Measurements from ENCODE around the gene DPYSL5. TPM values are rescaled to one million over a fixed set of nuclear protein-coding genes. Genes with fewer than 3 reads are reported as not detected.

Gene DPYSL5
- total and polyA plus RNA-seq, 2 of the 8 experiments (the other 6 are each of a cell fraction or from before 2014, with no cell fraction given): 11.9 to 16.4 TPM

DNA sequence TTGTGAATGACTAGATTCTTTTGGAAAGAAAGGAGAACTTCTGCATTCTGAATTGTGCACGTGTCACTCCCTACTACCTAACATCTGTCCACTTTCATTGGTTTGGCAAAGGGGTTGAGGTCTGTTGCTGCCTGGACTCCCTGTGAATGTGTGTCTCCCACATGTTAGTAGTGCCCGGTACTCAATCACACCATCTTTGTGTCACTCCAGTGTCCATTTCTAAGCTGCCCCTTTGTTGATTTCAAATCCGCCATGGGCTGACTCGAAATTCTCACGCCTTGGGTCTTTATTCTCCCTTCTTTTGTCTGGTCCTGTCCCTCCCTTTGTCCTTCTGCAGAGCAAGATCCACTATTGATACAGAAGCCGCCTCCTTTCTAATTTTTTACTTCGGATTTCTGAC lies 7.5 kb downstream of the DPYSL5 start:
- Histone ChIP-seq H4K5ac (ENCODE audit: insufficient read length, low read depth, low read length) (no peak overlapping the region), H3K56ac (replicated peaks; ENCODE audit: insufficient read length, low read depth, low read length) (no peak overlapping the region), H3K23ac (ENCODE audit: insufficient read length) (no peak overlapping the region), H4K20me1 (replicated peaks in 1 of 2; ENCODE audit: control insufficient read depth in 1 of 2, insufficient read depth in 2 of 2, low read length in 2 of 2) (peaks cover 10 to 16% of the 10 kb centered on the region in 2 experiments), H3K4me3 (ENCODE audit: extremely low read depth in 1 of 4, insufficient read depth in 2 of 4, low read depth in 3 of 4, low read length in 4 of 4) (no peak overlapping the region), H3K27me3 (replicated peaks in 1 of 4; ENCODE audit: control insufficient read depth in 3 of 4, extremely low read depth in 1 of 4, insufficient read depth in 3 of 4, low read length in 3 of 4) (peaks cover 9 to 29% (median 24%) of the 10 kb centered on the region in 4 experiments), H2BK5ac (ENCODE audit: low read depth, low read length) (no peak overlapping the region), H2BK120ac (replicated peaks; ENCODE audit: low read depth, low read length) (no peak overlapping the region), H3K79me1 (ENCODE audit: low read depth, low read length) (no peaks in the 10 kb centered on the region), H2BK15ac (ENCODE audit: low read length) (no peak overlapping the region), H2AFZ (ENCODE audit: low read length) (no peak overlapping the region), H3K23me2 (ENCODE audit: low read depth, low read length) (no peaks in the 10 kb centered on the region), H3K4ac (replicated peaks; ENCODE audit: insufficient read length, low read depth, low read length) (no peak overlapping the region), H3K79me2 (ENCODE audit: control insufficient read depth in 1 of 2, insufficient read depth in 2 of 2, low read length in 2 of 2) (no peaks in the 10 kb centered on the region), H3K9me3 (ENCODE audit: insufficient read depth in 2 of 2, low read depth in 1 of 2, low read length in 1 of 2) (no peaks in the 10 kb centered on the region), H4K8ac (ENCODE audit: extremely low read depth, insufficient read depth, low read length) (no peak overlapping the region), H3K4me1 (replicated peaks in 1 of 4; ENCODE audit: control insufficient read depth in 3 of 4, insufficient read depth in 4 of 4, low read length in 3 of 4) (no peaks in the 10 kb centered on the region), H3K4me2 (ENCODE audit: insufficient read depth in 1 of 2, low read depth in 2 of 2, low read length in 2 of 2) (no peak overlapping the region), H3K9ac (replicated peaks in 1 of 4; ENCODE audit: extremely low read depth in 1 of 4, low read depth in 3 of 4, low read length in 3 of 4) (no peak overlapping the region), H4K91ac (replicated peaks; ENCODE audit: insufficient read length, low read length) (no peak overlapping the region), H3K18ac (ENCODE audit: extremely low read depth, low read length) (no peak overlapping the region), H2BK20ac (ENCODE audit: low read length) (no peak overlapping the region), H2BK12ac (ENCODE audit: low read depth, low read length) (no peak overlapping the region), H2AK5ac (ENCODE audit: low read depth, low read length) (no peak overlapping the region), H3K14ac (ENCODE audit: insufficient read length) (no peak overlapping the region), H3K27ac (ENCODE audit: low read depth, low read length) (no peak overlapping the region), H3K36me3 (ENCODE audit: control insufficient read depth in 2 of 4, insufficient read depth in 4 of 4, low read length in 3 of 4) (no peaks in the 10 kb centered on the region)
- WGBS, 2 experiments (ENCODE audit: extremely low coverage in 1 of 2, insufficient coverage in 1 of 2, insufficient read length in 1 of 2, insufficient replicate concordance in 2 of 2, low coverage in 1 of 2, low lambda C conversion rate in 2 of 2, missing lambda C conversion rate in 1 of 2): 84% methylated on average over 7 of the region's 7 CpGs; no CpG with 5 or more reads in 1 of the 2 experiments
- DNase-seq (ENCODE audit: low read depth in 1 of 2, low spot score in 2 of 2): no peak
- no peak for FAIRE-seq
- ChIA-PET CTCF (ENCODE audit: partially characterized antibody) (interaction anchor here (0.7 to 14.4 kb wide), 4 partner anchors 10 to 108 kb away, joined by 3 to 235 read pairs (median 8); no protein-coding TSS in a partner anchor), POLR2A (ENCODE audit: partially characterized antibody) (no interaction called here)
- TF ChIP-seq, protein P1, sequence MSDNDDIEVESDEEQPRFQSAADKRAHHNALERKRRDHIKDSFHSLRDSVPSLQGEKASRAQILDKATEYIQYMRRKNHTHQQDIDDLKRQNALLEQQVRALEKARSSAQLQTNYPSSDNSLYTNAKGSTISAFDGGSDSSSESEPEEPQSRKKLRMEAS (IDR thresholded peaks at IDR 0.05): no peak
- TF ChIP-seq SIN3A (conservative IDR thresholded peaks at IDR 0.05 in 1 of 2, IDR thresholded peaks at IDR 0.05 in 1 of 2; ENCODE audit: low read depth in 1 of 2, low read length in 2 of 2) (no peak), POLR2A (IDR thresholded peaks at IDR 0.05; ENCODE audit: control extremely low read depth in 1 of 2, low read depth in 2 of 2, low read length in 2 of 2) (no peak), RNF2 (IDR thresholded peaks at IDR 0.05; ENCODE audit: borderline replicate concordance, low read depth, low read length, missing control alignments, poor library complexity, severe bottlenecking) (no peak)
